ENCODE data around the gene DENND1A.
A peak's percentile ranks its signal among the peaks of the same experiment; 100 is the strongest.
"Not testable (repeated sequence)": the region's sequence is repeated elsewhere in the genome, so short reads cannot be mapped to it uniquely, and the experiment has no call there.

Gene DENND1A

GRCh38 chr9:123335193-123335985 lies 594.5 kb downstream of the DENND1A start:
- H3K4me3 ChIP-seq (ENCODE audit: control insufficient read depth, low read depth, low read length): no peak overlapping the region
- no peak for TF ChIP-seq CTCF (conservative IDR thresholded peaks at IDR 0.05; ENCODE audit: control insufficient read depth, insufficient read depth, low read depth, low read length)
- peak; percentile 47 for DNase-seq (ENCODE audit: low read depth)

GRCh38 chr9:123334639-123335038 lies 595.3 kb downstream of the DENND1A start:
- no peak for TF ChIP-seq CTCF (conservative IDR thresholded peaks at IDR 0.05; ENCODE audit: control insufficient read depth, insufficient read depth, low read depth, low read length)
- no peak overlapping the region for H3K4me3 ChIP-seq (ENCODE audit: control insufficient read depth, low read depth, low read length)
- no peak for DNase-seq (ENCODE audit: low read depth)

- H3K4me3 ChIP-seq (ENCODE audit: control insufficient read depth, low read depth, low read length): not testable (repeated sequence)
- peak; percentile 69 for DNase-seq (ENCODE audit: low read depth)
Measured at GRCh38 chr9:123333058-123333669, 596.8 kb downstream of the DENND1A start.

- TF ChIP-seq CTCF (conservative IDR thresholded peaks at IDR 0.05; ENCODE audit: control insufficient read depth, insufficient read depth, low read depth, low read length): no peak
- no peak overlapping the region for H3K4me3 ChIP-seq (ENCODE audit: control insufficient read depth, low read depth, low read length)
- no peak for DNase-seq (ENCODE audit: low read depth)
Measured at GRCh38 chr9:123331346-123332060, 598.4 kb downstream of the DENND1A start.
